Ascending aorta (tissue), 2 donors: ENCODE measurements around the gene ATP9A. TPM values are rescaled to one million over a fixed set of nuclear protein-coding genes. Genes with fewer than 3 reads are reported as not detected.

Experiments
- DNase-seq, 2 donors: peaks; one replicate each; pipeline ENCODE4 v3.0.0-alpha.2; 2019; ENCODE audit warnings: low spot score in 2 of 2
- H3K27ac ChIP-seq, 2 donors: fragments of 200-600 bp; sonication (generic); one replicate each; pipeline ENCODE4 v1.5.1; 2016 to 2017; ENCODE audit warnings: mild to moderate bottlenecking in 1 of 2
- H3K27me3 ChIP-seq: fragments of 200-600 bp; sonication (generic); one replicate; pipeline ENCODE4 v1.5.1; 2017
- H3K36me3 ChIP-seq, 2 donors: fragments of 200-600 bp; sonication (generic); one replicate each; pipeline ENCODE4 v1.5.1; 2016
- H3K4me1 ChIP-seq, 2 donors: fragments of 200-600 bp; sonication (generic); one replicate each; pipeline ENCODE4 v1.5.1; 2016 to 2017; ENCODE audit warnings: mild to moderate bottlenecking in 1 of 2
- H3K4me3 ChIP-seq, 2 donors: fragments of 200-600 bp; sonication (generic); one replicate each; pipeline ENCODE4 v1.5.1; 2016 to 2017; ENCODE audit warnings: mild to moderate bottlenecking in 1 of 2
- H3K9me3 ChIP-seq, 2 donors: fragments of 200-600 bp; sonication (generic); one replicate each; pipeline ENCODE4 v1.5.1; 2016
- CTCF ChIP-seq, 3 experiments: fragments of 200-600 bp in 2 of 3; fragments of 450-650 bp in 1 of 3; sonication (generic) in 2 of 3; IDR thresholded peaks; one replicate each; pipeline ENCODE4 v1.5.1; 2016 to 2019; ENCODE audit warnings: antibody characterized with exemption in 3 of 3, mild to moderate bottlenecking in 1 of 3, moderate library complexity in 1 of 3
- intact Hi-C: fragments of 100-400 bp; cut with DNase I; formaldehyde crosslinking; loops from one replicate; pipeline ENCODE4 v1.15.1; 2023
- total RNA-seq: library from RNA; depleted of rRNA; stranded (reverse); fragments of >200 nt; gene quantifications from one replicate; pipeline ENCODE4 v1.1.0, GENCODE V29; 2016

ATP9A gene
- total RNA-seq, 1 donor from 2014 or later, result 14.5 TPM

GRCh38 chr20:51583499-51583898 lies 184.7 kb downstream of the ATP9A start:
- intact Hi-C loops, result no loop called here

GRCh38 chr20:51583073-51583472 lies 185.1 kb downstream of the ATP9A start:
- intact Hi-C loops, result no loop called here

More at GRCh38 chr20:51583499-51583898, 184.7 kb downstream of the ATP9A start:
- no peak for TF ChIP-seq CTCF (IDR thresholded peaks at IDR 0.05)
- Histone ChIP-seq H3K27me3 (no peaks in the 10 kb centered on the region), H3K4me3 (no peak overlapping the region), H3K4me1 (no peaks in the 10 kb centered on the region), H3K27ac (no peak overlapping the region), H3K36me3 (no peaks in the 10 kb centered on the region), H3K9me3 (no peaks in the 10 kb centered on the region)
- no peak for DNase-seq

GRCh38 chr20:51581571-51581970 lies 186.6 kb downstream of the ATP9A start:
- TF ChIP-seq CTCF (IDR thresholded peaks at IDR 0.05), result no peak
- Histone ChIP-seq H3K27ac (no peak overlapping the region), H3K4me1 (no peaks in the 10 kb centered on the region), H3K27me3 (no peaks in the 10 kb centered on the region), H3K36me3 (no peaks in the 10 kb centered on the region), H3K9me3 (no peaks in the 10 kb centered on the region), H3K4me3 (no peak overlapping the region)
- intact Hi-C loops, result no loop called here
- DNase-seq, result no peak

More at GRCh38 chr20:51583073-51583472, 185.1 kb downstream of the ATP9A start:
- H3K27me3 ChIP-seq, result no peaks in the 10 kb centered on the region
- no peak overlapping the region for H3K27ac ChIP-seq
- no peaks in the 10 kb centered on the region for H3K36me3 ChIP-seq
- no peak for DNase-seq
- no peak overlapping the region for H3K4me3 ChIP-seq
- TF ChIP-seq CTCF (IDR thresholded peaks at IDR 0.05), result no peak
- no peaks in the 10 kb centered on the region for H3K4me1 ChIP-seq
- no peaks in the 10 kb centered on the region for H3K9me3 ChIP-seq

- Histone ChIP-seq H3K36me3 (no peaks in the 10 kb centered on the region), H3K27me3 (no peaks in the 10 kb centered on the region), H3K27ac (no peak overlapping the region), H3K4me3 (no peak overlapping the region), H3K9me3 (no peaks in the 10 kb centered on the region), H3K4me1 (no peaks in the 10 kb centered on the region)
- DNase-seq, result no peak
- intact Hi-C loops, result no loop called here
- TF ChIP-seq CTCF (IDR thresholded peaks at IDR 0.05), result no peak
Measured at GRCh38 chr20:51579137-51579536, 189.1 kb downstream of the ATP9A start.

GRCh38 chr20:51578145-51578459 lies 190.1 kb downstream of the ATP9A start:
- H3K27ac ChIP-seq, result no peak overlapping the region
- no peak overlapping the region for H3K4me3 ChIP-seq
- intact Hi-C loops, result no loop called here
- H3K9me3 ChIP-seq, result no peaks in the 10 kb centered on the region
- no peak for DNase-seq
- H3K4me1 ChIP-seq, result no peaks in the 10 kb centered on the region
- H3K27me3 ChIP-seq, result no peaks in the 10 kb centered on the region
- no peak for TF ChIP-seq CTCF (IDR thresholded peaks at IDR 0.05)
- H3K36me3 ChIP-seq, result no peaks in the 10 kb centered on the region

- TF ChIP-seq CTCF (IDR thresholded peaks at IDR 0.05), result no peak
- no peak for DNase-seq
- H3K36me3 ChIP-seq, result no peaks in the 10 kb centered on the region
- H3K4me1 ChIP-seq, result no peaks in the 10 kb centered on the region
- H3K27me3 ChIP-seq, result no peaks in the 10 kb centered on the region
- no peaks in the 10 kb centered on the region for H3K9me3 ChIP-seq
- intact Hi-C loops, result no loop called here
- H3K4me3 ChIP-seq, result no peak overlapping the region
- H3K27ac ChIP-seq, result no peak overlapping the region
Measured at GRCh38 chr20:51577432-51578144, 190.6 kb downstream of the ATP9A start.
